ENCODE results near the gene C11orf24. TPM values are rescaled to one million over a fixed set of nuclear protein-coding genes. Genes with fewer than 3 reads are reported as not detected.
A peak's percentile ranks its signal among the peaks of the same experiment; 100 is the strongest.

Gene C11orf24
- total and polyA plus RNA-seq, 9 of the 15 experiments (the other 6 are each of a cell fraction or from before 2014, with no cell fraction given), result 2.0 to 65.2 (median 32.5) TPM

DNA sequence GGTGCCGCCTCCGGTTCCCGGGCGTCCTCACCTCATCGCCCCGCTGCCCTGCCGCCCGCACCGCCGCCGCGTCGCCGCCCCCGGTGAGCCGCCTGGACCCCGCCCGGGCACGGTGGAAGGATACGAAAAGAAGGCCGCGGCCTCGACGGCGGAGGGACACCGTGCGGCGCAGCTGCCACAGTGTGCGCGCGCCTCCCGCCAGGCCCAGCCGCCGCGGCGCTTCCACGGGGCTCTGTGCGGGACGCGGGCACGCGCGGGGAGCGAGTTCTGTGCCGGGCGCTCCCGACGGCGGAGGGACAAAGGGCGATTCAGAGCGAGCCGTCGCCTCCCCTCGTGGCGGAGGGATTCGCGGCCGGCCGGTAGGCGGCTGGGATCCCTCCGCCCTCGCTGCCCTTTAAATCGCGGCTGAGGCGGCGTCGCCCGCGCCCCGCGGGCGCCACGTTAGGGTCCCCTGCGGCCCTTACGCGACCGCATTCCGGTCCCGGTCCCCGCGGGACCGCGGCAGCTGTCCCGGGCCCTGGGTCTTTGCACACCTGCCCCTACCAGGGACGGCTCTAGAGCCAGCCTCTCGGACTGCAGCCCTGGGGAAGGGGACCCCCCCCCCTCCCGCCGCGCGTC lies 58.1 kb downstream of the C11orf24 start (continued):
- TF ChIP-seq TRIM24 (IDR thresholded peaks at IDR 0.05) (peak in 1 of 2 experiments; percentile 58; a peak in 1 of 4 replicates), HDAC8 (tag; IDR thresholded peaks at IDR 0.05) (0 out of 2 replicates have a peak, but pooled peaks have one; percentile 52), DDX20 (tag; IDR thresholded peaks at IDR 0.05; ENCODE audit: low read depth) (no peak), MTA2 (IDR thresholded peaks at IDR 0.05; ENCODE audit: low read depth) (no peak), RFX1 (IDR thresholded peaks at IDR 0.05) (no peak), ZNF212 (CRISPR knock-in tag; IDR thresholded peaks at IDR 0.05) (no peak), SNIP1 (IDR thresholded peaks at IDR 0.05; ENCODE audit: low read depth) (no peak), ARHGAP35 (IDR thresholded peaks at IDR 0.05; ENCODE audit: partially characterized antibody) (no peak), ZNF507 (tag; conservative IDR thresholded peaks at IDR 0.05) (no peak; the same call in 1 of the 2 replicates), CREB1 (IDR thresholded peaks at IDR 0.05) (0 out of 2 replicates have a peak, but pooled peaks have one; percentile 35), CREB1 (CRISPR knock-in tag; IDR thresholded peaks at IDR 0.05) (peak; percentile 54; the same call in 1 of the 2 replicates), ZNF57 (CRISPR knock-in tag; IDR thresholded peaks at IDR 0.05) (no peak), MCM5 (IDR thresholded peaks at IDR 0.05; ENCODE audit: low read depth) (no peak), ZNF165 (CRISPR knock-in tag; IDR thresholded peaks at IDR 0.05; ENCODE audit: borderline replicate concordance) (no peak), IFI16 (CRISPR knock-in tag; IDR thresholded peaks at IDR 0.05) (no peak), TEAD2 (tag; IDR thresholded peaks at IDR 0.05) (no peak), SP2 (IDR thresholded peaks at IDR 0.05; ENCODE audit: extremely low read depth, low read depth, low read length, poor library complexity, severe bottlenecking) (no peak), GTF2A2 (tag; IDR thresholded peaks at IDR 0.05) (peak; percentile 99), ZNF589 (CRISPR knock-in tag; IDR thresholded peaks at IDR 0.05; ENCODE audit: low read depth) (0 out of 2 replicates have a peak, but pooled peaks have one; percentile 37), KLF6 (CRISPR knock-in tag; IDR thresholded peaks at IDR 0.05; ENCODE audit: borderline replicate concordance) (0 out of 2 replicates have a peak, but pooled peaks have one; percentile 36), KHSRP (IDR thresholded peaks at IDR 0.05) (no peak), HNRNPLL (IDR thresholded peaks at IDR 0.05; ENCODE audit: low read depth, low read length, poor library complexity, severe bottlenecking) (peak; percentile 60), POLR2A (conservative IDR thresholded peaks at IDR 0.05) (peak; percentile 86), KLF1 (tag; IDR thresholded peaks at IDR 0.05) (peak; percentile 95), RBBP5 (IDR thresholded peaks at IDR 0.05; ENCODE audit: borderline replicate concordance, insufficient read depth, low read length, poor library complexity, severe bottlenecking) (peak; percentile 59), RBM17 (IDR thresholded peaks at IDR 0.05; ENCODE audit: borderline replicate concordance, low read depth, low read length) (no peak), PHB (CRISPR knock-in tag; IDR thresholded peaks at IDR 0.05) (no peak), RUNX1 (IDR thresholded peaks at IDR 0.05; ENCODE audit: low read depth) (no peak), NR3C1 (CRISPR knock-in tag; IDR thresholded peaks at IDR 0.05) (no peak)
- TF ChIP-seq, protein P1, sequence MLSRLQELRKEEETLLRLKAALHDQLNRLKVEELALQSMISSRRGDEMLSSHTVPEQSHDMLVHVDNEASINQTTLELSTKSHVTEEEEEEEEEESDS (CRISPR knock-in tag; IDR thresholded peaks at IDR 0.05), result no peak
- TF ChIP-seq, protein P2, sequence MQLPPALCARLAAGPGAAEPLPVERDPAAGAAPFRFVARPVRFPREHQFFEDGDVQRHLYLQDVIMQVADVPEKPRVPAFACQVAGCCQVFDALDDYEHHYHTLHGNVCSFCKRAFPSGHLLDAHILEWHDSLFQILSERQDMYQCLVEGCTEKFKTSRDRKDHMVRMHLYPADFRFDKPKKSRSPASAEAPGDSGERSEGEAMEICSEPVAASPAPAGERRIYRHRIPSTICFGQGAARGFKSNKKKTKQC (CRISPR knock-in tag; IDR thresholded peaks at IDR 0.05), result 0 out of 2 replicates have a peak, but pooled peaks have one; percentile 55
